OCI-LY7 (cell line): ENCODE measurements around the gene GAS7.

Experiments
- EZH2phosphoT487 ChIP-seq: fragments of 200-600 bp; sonication (generic); IDR thresholded peaks from 2 replicates; pipeline ENCODE4 v1.6.1; 2018; ENCODE audit warnings: low read depth, borderline replicate concordance, mild to moderate bottlenecking, mixed run types, antibody characterized with exemption, low read length, moderate library complexity, mixed read lengths
- TF ChIP-seq, protein P1 (sequence below): fragments of 200-600 bp; sonication (generic); conservative IDR thresholded peaks from 2 replicates; pipeline ENCODE4 v1.5.1; 2014; ENCODE audit warnings: mild to moderate bottlenecking, antibody characterized with exemption, low read length, moderate library complexity, mixed read lengths

DNA sequence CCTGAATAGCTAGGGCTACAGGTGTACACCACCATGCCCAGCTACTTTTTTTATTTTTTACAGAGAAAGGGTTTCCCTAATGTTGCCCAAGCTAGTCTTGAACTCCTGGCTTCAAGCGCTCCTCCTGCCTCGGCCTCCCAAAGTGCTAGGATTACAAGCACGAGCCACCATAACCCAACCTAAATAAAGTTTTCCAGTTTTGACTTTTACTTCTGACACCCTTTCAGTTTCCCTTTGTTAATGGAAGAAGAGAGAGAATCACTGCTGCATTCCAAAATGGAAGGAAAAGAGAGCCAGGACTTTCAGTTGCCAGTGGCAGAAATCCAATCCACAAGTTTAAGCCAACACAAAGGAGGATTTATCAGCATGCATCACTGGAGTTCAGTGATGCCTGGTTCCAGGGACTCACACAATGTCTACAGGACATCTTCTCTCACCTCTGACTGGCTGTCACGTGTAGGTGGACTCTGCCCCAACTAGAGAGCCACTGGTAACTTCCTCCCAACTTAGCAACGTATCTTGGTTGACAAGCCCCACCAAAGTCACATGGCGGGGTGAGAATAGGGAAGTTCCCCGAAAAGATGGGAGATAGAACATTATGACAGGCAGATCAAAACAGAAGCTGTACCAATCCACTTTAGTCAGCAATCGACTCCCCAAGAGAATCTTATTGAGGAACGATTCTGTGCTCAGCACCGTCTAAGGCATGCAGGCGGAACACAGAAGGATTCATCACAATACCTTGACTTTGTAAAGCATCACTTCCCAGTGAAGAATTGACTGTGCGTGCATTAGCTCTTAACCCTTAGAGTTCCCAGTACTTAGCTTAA lies 46.5 kb downstream of the GAS7 start:
- TF ChIP-seq, protein P1, sequence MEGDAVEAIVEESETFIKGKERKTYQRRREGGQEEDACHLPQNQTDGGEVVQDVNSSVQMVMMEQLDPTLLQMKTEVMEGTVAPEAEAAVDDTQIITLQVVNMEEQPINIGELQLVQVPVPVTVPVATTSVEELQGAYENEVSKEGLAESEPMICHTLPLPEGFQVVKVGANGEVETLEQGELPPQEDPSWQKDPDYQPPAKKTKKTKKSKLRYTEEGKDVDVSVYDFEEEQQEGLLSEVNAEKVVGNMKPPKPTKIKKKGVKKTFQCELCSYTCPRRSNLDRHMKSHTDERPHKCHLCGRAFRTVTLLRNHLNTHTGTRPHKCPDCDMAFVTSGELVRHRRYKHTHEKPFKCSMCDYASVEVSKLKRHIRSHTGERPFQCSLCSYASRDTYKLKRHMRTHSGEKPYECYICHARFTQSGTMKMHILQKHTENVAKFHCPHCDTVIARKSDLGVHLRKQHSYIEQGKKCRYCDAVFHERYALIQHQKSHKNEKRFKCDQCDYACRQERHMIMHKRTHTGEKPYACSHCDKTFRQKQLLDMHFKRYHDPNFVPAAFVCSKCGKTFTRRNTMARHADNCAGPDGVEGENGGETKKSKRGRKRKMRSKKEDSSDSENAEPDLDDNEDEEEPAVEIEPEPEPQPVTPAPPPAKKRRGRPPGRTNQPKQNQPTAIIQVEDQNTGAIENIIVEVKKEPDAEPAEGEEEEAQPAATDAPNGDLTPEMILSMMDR: no peak
- TF ChIP-seq EZH2phosphoT487: no peak
